Measurements from ENCODE around the gene FCRLB.

DNA sequence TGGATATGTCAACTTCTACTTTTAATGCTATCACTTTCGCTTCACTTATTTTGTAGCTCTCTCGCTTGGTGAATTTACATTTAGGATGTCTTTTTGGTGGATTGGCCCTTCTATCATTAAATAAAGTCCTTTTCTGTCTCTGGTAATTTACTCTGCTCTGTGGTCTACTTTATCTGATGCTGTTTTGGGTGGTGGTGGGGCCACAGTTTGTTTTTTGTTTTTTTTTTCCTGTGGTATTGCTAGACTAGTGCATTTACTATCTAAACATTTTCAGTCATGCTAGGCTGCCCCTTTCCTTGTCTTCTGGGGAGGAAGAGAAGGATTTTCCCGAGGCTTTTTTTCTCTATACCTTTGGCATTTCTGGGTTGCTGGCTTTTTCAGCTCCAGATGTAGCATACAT lies 32.4 kb upstream of the FCRLB start:
- TF ChIP-seq, protein P1, sequence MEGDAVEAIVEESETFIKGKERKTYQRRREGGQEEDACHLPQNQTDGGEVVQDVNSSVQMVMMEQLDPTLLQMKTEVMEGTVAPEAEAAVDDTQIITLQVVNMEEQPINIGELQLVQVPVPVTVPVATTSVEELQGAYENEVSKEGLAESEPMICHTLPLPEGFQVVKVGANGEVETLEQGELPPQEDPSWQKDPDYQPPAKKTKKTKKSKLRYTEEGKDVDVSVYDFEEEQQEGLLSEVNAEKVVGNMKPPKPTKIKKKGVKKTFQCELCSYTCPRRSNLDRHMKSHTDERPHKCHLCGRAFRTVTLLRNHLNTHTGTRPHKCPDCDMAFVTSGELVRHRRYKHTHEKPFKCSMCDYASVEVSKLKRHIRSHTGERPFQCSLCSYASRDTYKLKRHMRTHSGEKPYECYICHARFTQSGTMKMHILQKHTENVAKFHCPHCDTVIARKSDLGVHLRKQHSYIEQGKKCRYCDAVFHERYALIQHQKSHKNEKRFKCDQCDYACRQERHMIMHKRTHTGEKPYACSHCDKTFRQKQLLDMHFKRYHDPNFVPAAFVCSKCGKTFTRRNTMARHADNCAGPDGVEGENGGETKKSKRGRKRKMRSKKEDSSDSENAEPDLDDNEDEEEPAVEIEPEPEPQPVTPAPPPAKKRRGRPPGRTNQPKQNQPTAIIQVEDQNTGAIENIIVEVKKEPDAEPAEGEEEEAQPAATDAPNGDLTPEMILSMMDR (IDR thresholded peaks at IDR 0.05): no peak
- TF ChIP-seq EZH2 (IDR thresholded peaks at IDR 0.05; ENCODE audit: borderline replicate concordance, insufficient read depth, low read depth, low read length, poor library complexity, severe bottlenecking): no peak

Measured in B cell (primary cell).